ENCODE results near the gene MGME1.

The MGME1 gene

GRCh38 chr20:18031888-18032509 lies 63.2 kb downstream of the MGME1 start:
- DNase-seq = no peak

DNA sequence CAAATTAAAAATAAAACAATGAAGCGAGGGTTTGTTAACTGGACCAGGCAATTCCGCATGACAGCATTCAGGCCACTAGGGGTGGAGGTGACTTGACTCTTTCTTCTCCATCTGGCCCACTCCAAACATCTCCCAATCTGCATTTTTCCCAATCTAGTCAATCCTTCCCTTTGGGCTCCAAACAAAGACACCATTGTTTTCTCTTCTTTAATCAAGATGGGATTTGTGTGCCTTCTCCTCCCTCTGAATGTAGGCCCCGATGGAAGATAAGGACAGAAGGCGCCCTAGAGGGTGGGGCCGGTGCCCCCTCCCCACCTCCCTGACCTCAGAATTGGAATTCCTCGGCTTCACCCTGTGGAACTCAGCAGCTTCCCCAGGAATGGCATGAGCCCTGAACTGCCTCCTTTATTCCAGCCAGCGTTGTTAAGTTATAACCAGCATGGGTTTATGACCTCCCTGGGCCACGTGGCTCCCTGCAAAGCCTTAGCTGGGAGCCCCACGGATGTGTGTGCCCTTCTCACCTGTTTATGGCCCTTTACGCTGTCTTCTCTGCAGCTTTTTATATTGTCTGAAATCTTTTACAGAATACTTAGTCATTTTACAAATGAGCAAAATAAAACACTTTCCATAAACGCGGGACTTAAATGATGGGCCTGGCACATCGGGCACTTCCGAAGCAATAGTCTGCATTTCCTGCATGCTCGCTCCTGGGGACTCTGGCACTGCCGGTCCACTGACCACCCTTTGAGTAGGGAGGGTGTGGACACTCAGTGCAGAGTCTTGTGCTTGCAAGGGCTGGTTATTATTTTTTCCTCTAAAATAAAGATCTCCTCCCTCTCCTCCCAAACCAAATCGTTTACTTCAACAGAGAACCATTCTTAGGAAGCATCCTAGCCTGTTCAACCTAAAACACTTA lies 64.4 kb downstream of the MGME1 start:
- no peak for DNase-seq

GRCh38 chr20:18034039-18034438 lies 65.2 kb downstream of the MGME1 start:
- DNase-seq = no peak

GRCh38 chr20:18039063-18039462 lies 70.2 kb downstream of the MGME1 start:
- no peak for DNase-seq

Data from NCI-H2029 (cell line).